SK-N-MC (cell line): ENCODE data around the gene CENPM.

Source experiments
- DNase-seq: peaks from one replicate; pipeline ENCODE4 v3.0.0-alpha.2; 2011; ENCODE audit warnings: low read depth, low spot score
- H3K27ac ChIP-seq: fragments of 200-600 bp; sonication (generic); 2 replicates; pipeline ENCODE4 v1.5.1; 2016; ENCODE audit warnings: mixed run types
- H3K36me3 ChIP-seq: fragments of 200-600 bp; sonication (generic); 2 replicates; pipeline ENCODE4 v1.6.1; 2017; ENCODE audit warnings: antibody characterized with exemption, low read length, mixed read lengths; ENCODE audit not compliant: insufficient read depth
- H3K4me3 ChIP-seq: fragments of 200-600 bp; sonication (generic); 2 replicates; pipeline ENCODE4 v1.5.1; 2016
- H3K9ac ChIP-seq: fragments of 200-600 bp; sonication (generic); 2 replicates; pipeline ENCODE4 v1.8.0; 2017; ENCODE audit warnings: mixed run types, mixed read lengths; ENCODE audit not compliant: insufficient read length
- H3K9me3 ChIP-seq: fragments of 200-600 bp; sonication (generic); 2 replicates; pipeline ENCODE4 v1.6.1; 2017; ENCODE audit warnings: low read depth, mild to moderate bottlenecking, antibody characterized with exemption, low read length, moderate library complexity, mixed read lengths
- EZH2 ChIP-seq: fragments of 200-600 bp; sonication (generic); IDR thresholded peaks from one replicate; pipeline ENCODE4 v1.6.1; 2017; ENCODE audit warnings: antibody characterized with exemption
- FOXP2 ChIP-seq: optimal IDR thresholded peaks from 2 replicates; pipeline ENCODE3; 2011; ENCODE audit warnings: mild to moderate bottlenecking, moderate library complexity; ENCODE audit not compliant: insufficient read depth; ENCODE audit errors: extremely low read length, control extremely low read depth
- POLR2AphosphoS5 ChIP-seq: IDR thresholded peaks from 2 replicates; pipeline ENCODE4 v1.6.1; 2012; ENCODE audit warnings: mild to moderate bottlenecking, low read depth, low read length, borderline replicate concordance

CENPM gene

GRCh38 chr22:41929418-41929810, 17.5 kb downstream of the CENPM start:
- no peak overlapping the region for H3K4me3 ChIP-seq
- no peak for DNase-seq
- H3K27ac ChIP-seq, result no peak overlapping the region
- no peaks in the 10 kb centered on the region for H3K36me3 ChIP-seq
- H3K9ac ChIP-seq, result no peak overlapping the region
- H3K9me3 ChIP-seq, result no peaks in the 10 kb centered on the region
- no peak for TF ChIP-seq FOXP2
- TF ChIP-seq EZH2, result no peak

- Histone ChIP-seq H3K4me3 (no peak overlapping the region), H3K9ac (no peak overlapping the region), H3K36me3 (no peaks in the 10 kb centered on the region), H3K27ac (no peak overlapping the region), H3K9me3 (no peaks in the 10 kb centered on the region)
- TF ChIP-seq FOXP2, result no peak
- TF ChIP-seq EZH2, result no peak
- no peak for TF ChIP-seq POLR2AphosphoS5
- no peak for DNase-seq
Observed at GRCh38 chr22:41928593-41929417, 18.1 kb downstream of the CENPM start.

GRCh38 chr22:41927813-41928212, 19.1 kb downstream of the CENPM start:
- H3K9ac ChIP-seq, result no peak overlapping the region
- H3K9me3 ChIP-seq, result no peaks in the 10 kb centered on the region
- DNase-seq, result no peak
- no peak overlapping the region for H3K4me3 ChIP-seq
- no peak; the same call in 1 of the 2 replicates for TF ChIP-seq POLR2AphosphoS5
- TF ChIP-seq FOXP2, result no peak
- TF ChIP-seq EZH2, result no peak
- H3K27ac ChIP-seq, result no peak overlapping the region
- H3K36me3 ChIP-seq, result no peaks in the 10 kb centered on the region

GRCh38 chr22:41925783-41926460, 21.0 kb downstream of the CENPM start:
- H3K36me3 ChIP-seq, result no peaks in the 10 kb centered on the region
- H3K27ac ChIP-seq, result no peak overlapping the region
- no peak for DNase-seq
- peak overlapping the region; percentile 84 for H3K4me3 ChIP-seq
- H3K9ac ChIP-seq, result peak overlapping the region; percentile 75
- H3K9me3 ChIP-seq, result no peaks in the 10 kb centered on the region
- TF ChIP-seq EZH2, result no peak
- no peak for TF ChIP-seq POLR2AphosphoS5
- TF ChIP-seq FOXP2, result no peak

- TF ChIP-seq EZH2 (no peak), POLR2AphosphoS5 (no peak), FOXP2 (no peak)
- H3K27ac ChIP-seq, result no peak overlapping the region
- no peaks in the 10 kb centered on the region for H3K36me3 ChIP-seq
- no peaks in the 10 kb centered on the region for H3K9me3 ChIP-seq
- no peak for DNase-seq
- no peak overlapping the region for H3K4me3 ChIP-seq
- H3K9ac ChIP-seq, result no peak overlapping the region
Observed at GRCh38 chr22:41923595-41924276, 23.2 kb downstream of the CENPM start.

- no peaks in the 10 kb centered on the region for H3K36me3 ChIP-seq
- H3K9me3 ChIP-seq, result no peaks in the 10 kb centered on the region
- H3K27ac ChIP-seq, result no peak overlapping the region
- no peak overlapping the region for H3K4me3 ChIP-seq
- TF ChIP-seq FOXP2 (no peak), EZH2 (no peak), POLR2AphosphoS5 (no peak)
- no peak for DNase-seq
- no peak overlapping the region for H3K9ac ChIP-seq
Observed at GRCh38 chr22:41922940-41923594, 23.9 kb downstream of the CENPM start.

- TF ChIP-seq FOXP2 (no peak), POLR2AphosphoS5 (no peak), EZH2 (no peak)
- no peak overlapping the region for H3K4me3 ChIP-seq
- no peak overlapping the region for H3K9ac ChIP-seq
- no peak overlapping the region for H3K27ac ChIP-seq
- no peaks in the 10 kb centered on the region for H3K9me3 ChIP-seq
- DNase-seq, result no peak
- no peaks in the 10 kb centered on the region for H3K36me3 ChIP-seq
Observed at GRCh38 chr22:41922328-41922727, 24.6 kb downstream of the CENPM start.
